Stimulated activated CD8-positive, alpha-beta memory T cell treated with anti-CD3 and anti-CD28 coated beads, Interleukin-7, amount 100 ng/mL, for 1 hour (primary cell): ENCODE results near the gene PLCG2.
"Not testable (repeated sequence)": the region's sequence is repeated elsewhere in the genome, so short reads cannot be mapped to it uniquely, and the experiment has no call there.

ENCODE experiments used
- DNase-seq, 2 donors: peaks; one replicate each; pipeline ENCODE4 v3.0.0-alpha.2; 2020; ENCODE audit warnings: low read depth in 2 of 2

Gene PLCG2

GRCh38 chr16:81938326-81939163, 159.5 kb downstream of the PLCG2 start:
- no peak for DNase-seq

DNA sequence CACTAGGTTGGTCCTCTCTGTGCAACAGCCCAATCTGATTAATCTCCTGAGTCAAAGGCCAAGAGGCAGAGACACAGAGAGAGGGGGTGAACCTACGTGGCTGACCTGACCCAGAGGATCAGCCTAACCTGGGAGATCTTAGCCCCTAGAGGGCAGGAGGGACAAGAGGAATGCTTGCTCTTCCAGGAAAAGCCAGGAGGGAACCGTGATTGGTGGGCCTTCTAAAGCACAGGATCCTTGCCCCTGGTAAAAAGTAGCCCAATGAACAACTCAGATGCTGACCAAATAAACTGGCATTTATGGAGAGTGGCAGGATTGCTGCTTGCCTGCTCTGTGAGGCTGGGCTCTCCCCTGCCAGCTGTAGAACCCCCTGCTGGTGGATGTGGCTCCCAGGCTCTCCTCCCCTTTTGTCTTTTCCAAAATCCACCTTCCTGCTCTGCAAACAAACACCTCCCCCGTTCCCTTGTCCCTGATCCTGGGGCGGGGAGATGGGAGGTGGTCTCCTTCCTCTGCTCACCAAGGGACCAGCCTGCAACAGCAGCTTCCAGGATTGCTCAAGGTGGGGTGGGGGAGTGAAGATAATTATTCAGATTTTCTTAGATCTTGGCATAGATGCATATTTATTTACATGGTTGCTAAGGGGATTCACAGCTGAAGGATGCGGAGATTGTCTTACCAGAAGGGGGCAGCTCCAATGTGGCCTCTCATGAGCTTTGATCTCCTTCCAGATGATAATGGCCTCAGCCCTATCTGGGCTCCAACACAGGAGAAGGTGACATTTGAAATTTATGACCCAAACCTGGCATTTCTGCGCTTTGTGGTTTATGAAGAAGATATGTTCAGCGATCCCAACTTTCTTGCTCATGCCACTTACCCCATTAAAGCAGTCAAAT, 160.3 kb downstream of the PLCG2 start:
- no peak for DNase-seq

- no peak for DNase-seq
These were observed 161.9 kb downstream of the PLCG2 start for GRCh38 chr16:81940781-81941560.

DNA sequence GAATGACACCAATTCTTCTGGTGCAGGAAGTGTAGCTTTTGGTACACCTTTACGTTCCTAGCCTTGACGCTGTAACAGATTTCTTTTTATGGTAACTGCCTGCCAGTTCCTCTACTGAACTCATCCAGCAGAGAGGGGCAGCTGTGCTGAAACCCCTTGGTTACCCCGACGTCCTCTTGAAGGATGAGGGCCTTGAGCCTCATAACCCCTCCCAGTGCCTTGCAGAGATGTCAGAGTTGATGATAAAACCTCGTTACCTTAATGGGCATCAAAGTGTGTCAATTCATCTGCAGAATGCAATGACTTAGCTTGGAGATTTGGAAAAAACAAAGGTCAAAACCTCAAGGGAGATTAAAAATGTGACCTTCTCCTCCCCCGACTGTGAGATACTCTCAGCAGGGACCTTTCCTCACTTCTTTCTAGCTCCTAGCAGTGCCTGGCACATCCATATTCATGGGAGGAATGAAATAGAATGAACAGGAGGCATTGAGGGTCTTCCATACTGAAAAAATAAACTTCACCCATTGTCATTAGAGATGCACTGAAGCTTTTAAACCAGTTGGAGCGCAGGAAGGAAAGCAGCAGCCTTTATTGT, 163.0 kb downstream of the PLCG2 start:
- no peak for DNase-seq

- DNase-seq = no peak
These were observed 166.6 kb downstream of the PLCG2 start for GRCh38 chr16:81945665-81946064.

- no peak for DNase-seq
These were observed 167.1 kb downstream of the PLCG2 start for GRCh38 chr16:81946206-81946605.

DNA sequence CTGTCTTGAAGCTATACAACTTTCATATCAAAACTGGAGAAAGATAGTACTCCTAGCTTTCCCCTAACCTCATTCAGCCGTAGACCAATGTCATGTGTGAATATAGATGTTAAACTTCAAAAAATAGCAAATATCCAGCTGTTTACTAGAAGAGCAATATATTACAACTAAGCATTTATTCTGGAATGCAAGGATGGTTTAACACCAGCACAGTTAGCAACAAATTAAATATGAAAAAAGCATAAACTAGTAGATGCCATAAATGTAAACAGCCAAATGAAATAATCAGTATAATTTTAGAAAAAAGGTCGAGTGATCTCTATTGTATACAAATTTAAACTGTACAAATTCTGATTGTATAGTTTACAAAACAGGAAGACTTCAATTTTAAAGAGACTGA, 172.5 kb downstream of the PLCG2 start:
- DNase-seq = no peak

GRCh38 chr16:81956213-81956948, 177.3 kb downstream of the PLCG2 start:
- DNase-seq = no peak

DNA sequence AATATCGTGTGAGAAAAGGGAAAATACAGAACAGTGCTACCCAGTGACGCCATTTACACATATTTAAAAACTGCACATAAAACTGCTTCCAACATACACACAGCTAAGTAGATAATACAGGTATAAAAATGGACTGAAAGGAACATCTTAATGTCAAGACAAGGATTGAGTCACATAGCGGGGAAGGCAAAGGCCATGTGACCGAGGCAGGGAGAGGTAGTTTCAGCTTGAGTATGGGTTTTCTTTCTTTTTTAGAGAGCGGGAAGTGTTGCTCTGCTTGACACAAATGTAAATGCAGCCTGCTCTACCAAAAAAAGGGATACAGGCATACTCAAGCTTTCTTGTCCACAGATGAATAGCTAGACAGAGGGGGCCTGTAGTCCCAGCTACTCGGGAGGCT, 185.7 kb downstream of the PLCG2 start:
- DNase-seq = no peak

DNA sequence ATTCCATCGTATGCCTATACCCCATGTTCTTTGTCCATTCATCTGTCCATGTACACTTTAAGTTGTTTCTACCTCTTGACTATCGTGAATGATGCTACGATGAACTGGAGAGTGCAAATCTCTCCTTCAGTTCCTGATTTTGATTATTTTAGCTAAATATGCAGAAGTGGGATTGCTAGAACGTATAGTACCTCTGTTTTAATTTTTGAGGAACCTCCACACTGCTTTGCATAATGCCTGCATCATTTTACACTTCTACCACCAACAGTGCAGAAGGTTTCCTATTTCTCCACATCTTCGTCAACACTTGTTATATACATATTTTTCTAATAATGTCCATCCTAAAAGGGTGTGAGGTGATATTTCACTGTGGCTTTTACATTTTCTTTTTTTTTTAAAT, 188.3 kb downstream of the PLCG2 start:
- no peak for DNase-seq

DNA sequence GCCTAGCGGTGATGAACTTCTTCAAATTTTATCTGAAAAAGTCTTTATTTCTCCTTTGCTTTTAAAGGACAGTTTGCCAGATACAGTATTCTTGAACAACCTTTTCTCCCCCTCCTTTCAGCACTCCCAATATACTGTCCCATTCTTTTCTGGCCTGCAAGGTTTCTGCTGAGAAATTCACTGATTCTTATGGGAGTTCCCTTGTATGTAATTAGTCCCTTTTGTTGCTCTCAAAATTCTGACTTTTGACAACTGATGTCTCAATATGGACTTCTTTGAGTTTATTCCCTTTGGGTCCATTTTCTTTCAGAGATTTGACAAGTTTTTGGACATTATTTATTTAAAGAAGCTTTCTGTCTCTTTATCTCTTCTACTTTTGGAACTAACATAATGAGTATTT, 192.8 kb downstream of the PLCG2 start:
- DNase-seq = no peak

DNA sequence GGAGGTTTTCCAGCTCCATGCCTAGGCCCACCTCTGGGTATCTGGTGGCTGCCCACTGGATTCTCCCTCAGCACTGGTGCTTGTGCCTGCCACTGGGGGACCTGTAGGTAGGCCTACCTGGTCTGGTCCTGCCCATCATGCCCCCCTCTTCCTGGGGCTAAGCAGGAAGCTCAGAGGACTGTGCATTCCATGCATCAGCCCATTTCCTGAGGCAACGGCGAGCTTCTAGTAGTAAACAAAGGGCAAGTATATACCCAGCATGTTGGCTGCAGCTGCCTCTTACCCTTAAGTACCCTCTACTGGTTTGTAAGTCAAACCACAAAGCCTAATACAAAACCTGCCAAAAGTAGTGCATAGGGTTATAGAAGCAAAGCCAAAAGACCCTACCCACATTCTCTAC, 194.6 kb downstream of the PLCG2 start:
- DNase-seq = no peak

- no peak for DNase-seq
These were observed 196.5 kb downstream of the PLCG2 start for GRCh38 chr16:81975637-81976036.

DNA sequence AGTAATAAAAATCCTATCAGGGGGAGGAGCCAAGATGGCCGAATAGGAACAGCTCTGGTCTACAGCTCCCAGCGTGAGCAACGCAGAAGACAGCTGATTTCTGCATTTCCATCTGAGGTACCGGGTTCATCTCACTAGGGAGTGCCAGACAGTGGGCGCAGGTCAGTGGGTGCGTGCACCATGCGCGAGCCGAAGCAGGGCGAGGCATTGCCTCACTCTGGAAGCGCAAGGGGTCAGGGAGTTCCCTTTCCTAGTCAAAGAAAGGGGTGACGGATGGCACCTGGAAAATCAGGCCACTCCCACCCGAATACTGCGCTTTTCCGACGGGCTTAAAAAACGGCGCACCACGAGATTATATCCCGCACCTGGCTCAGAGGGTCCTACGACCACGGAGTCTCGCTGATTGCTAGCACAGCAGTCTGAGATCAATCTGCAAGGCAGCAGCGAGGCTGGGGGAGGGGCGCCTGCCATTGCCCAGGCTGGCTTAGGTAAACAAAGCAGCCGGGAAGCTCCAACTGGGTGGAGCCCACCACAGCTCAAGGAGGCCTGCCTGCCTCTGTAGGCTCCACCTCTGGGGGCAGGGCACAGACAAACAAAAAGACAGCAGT, 198.3 kb downstream of the PLCG2 start:
- DNase-seq = not testable (repeated sequence)

DNA sequence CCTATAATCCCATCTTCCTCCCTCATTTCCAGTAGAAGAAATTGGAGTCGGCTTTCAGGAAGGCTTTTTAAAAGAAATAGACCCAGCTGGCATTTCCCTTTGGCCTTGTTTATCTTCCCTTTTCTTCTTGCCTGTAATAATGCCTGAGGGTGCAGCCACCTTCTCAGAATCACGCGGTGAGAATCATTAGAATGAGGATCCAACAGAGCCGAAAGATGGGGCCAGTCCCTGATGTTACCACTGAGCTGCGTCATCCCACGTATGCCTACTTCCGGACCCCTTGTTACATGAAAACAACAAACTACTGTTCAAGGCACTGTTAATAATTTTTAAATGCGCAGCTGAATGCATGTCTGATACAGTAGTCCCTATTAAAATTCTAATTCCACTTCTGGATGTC, 208.0 kb downstream of the PLCG2 start:
- no peak for DNase-seq

- DNase-seq = no peak
These were observed 208.6 kb downstream of the PLCG2 start for GRCh38 chr16:81987706-81988105.

DNA sequence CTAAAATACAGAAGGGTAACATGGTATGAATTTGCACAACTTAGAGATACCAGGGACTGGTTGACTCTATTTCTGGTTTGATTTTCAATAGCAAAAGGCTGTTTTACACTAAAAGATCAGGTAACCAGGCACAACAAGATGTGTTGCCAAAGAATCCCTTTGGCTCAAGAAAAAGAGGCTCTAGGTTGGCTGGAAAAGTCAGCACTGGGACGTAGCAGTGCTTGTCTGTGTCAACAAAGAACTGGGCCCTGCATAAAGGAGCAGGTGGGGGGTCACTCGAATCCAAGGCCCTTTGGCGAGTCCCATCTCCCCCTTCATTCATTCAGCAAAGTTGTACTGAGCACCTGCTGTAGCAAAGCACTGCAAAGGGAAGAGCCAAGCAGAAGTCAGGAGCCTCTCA, 213.8 kb downstream of the PLCG2 start:
- DNase-seq = no peak

GRCh38 chr16:81994485-81994884, 215.4 kb downstream of the PLCG2 start:
- DNase-seq = no peak

DNA sequence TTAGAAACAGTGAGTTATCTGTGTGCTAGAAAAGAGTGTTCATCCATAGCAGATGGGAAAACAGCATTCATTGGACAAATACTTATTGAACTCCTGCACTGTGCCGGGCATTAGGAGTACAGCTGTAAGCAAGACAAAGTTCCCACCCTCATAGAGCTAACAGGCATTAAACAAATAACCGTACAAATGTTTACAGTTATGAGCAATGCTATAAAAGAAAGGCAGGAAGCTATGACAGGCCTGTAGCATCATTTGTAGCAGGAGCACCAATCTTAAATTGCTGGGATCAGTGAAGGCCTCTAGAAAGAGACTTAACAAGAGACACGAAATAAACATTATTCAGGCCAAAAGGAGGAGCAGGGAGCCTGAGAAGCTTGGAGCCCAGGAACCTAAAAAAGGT, 216.6 kb downstream of the PLCG2 start:
- DNase-seq = no peak

DNA sequence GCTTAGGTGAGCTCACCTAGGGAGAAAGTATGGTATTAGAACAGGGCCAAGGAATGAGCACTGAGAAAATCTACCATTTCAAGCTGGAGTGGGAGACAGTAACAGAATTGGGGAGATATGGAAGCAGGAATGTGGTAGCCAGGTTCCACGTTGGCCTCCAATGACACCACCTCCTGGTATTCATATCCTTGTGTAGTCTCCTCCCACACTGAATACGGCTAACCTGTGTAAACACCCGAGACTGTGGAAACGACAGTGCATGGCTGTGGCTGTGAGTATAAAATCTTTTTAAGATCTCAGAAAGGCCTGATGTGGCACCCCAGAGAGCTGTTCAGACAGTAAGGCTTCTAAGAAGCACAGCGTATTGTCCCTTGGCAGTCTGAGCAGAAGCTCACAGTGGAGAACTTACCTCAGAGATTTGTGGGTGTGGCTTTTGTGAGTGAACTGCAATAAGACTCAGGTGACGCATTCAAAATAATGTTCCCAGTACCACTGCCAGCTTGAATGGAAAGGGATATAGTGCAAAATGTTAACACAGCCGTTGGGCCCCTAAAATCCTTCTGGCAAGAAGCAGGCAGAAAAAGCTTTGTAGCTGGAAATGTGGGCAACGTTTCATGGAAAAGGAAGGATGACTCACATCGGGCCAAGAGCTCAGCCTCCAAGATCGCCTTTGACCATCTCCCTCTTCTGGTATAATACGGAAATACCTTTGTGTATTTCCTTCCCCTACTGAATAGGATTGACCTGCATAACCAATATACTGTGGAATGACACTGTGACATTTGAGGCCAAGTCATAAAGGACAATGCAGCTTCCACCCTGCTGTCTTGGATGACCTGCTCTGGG, 217.8 kb downstream of the PLCG2 start:
- DNase-seq = no peak
